Suppressor macrophage (primary cell): ENCODE data around the gene HOPX.
A peak's percentile ranks its signal among the peaks of the same experiment; 100 is the strongest.
"Not testable (repeated sequence)": the region's sequence is repeated elsewhere in the genome, so short reads cannot be mapped to it uniquely, and the experiment has no call there.

ENCODE experiments used
- DNase-seq, 4 experiments: peaks; one replicate each; pipeline ENCODE4 v3.0.0-alpha.2; 2020 to 2022

The HOPX gene

GRCh38 chr4:56626420-56626819 is 54.7 kb downstream of the HOPX start:
- no peak for DNase-seq

- DNase-seq: no peak
These were observed 58.9 kb downstream of the HOPX start for GRCh38 chr4:56622176-56622575.

GRCh38 chr4:56619816-56620215 is 61.3 kb downstream of the HOPX start:
- DNase-seq: no peak

GRCh38 chr4:56619160-56619559 is 61.9 kb downstream of the HOPX start:
- DNase-seq: no peak

- DNase-seq: no peak
These were observed 62.4 kb downstream of the HOPX start for GRCh38 chr4:56618734-56619133.

GRCh38 chr4:56613101-56613862 is 67.8 kb downstream of the HOPX start:
- no peak for DNase-seq

GRCh38 chr4:56612282-56612681 is 68.8 kb downstream of the HOPX start:
- no peak for DNase-seq

DNA sequence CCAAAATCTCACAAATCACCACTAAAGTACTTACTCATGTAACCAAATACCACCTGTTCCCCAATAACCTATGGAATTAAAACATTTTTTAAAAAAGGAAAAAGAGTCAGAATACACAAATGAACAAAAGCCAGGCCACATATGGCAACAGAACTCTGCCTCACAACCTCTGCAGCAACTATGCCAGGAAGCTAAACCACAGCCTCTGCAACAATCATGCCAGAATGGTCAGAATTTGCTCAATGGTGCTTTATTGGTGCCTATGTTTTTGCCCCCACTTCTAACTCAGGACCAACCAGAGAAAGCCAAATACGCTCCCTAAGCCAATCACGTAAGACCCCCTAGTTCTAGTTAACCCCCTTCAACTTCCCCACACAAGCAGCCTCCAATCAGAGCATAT is 69.6 kb downstream of the HOPX start:
- no peak for DNase-seq

DNA sequence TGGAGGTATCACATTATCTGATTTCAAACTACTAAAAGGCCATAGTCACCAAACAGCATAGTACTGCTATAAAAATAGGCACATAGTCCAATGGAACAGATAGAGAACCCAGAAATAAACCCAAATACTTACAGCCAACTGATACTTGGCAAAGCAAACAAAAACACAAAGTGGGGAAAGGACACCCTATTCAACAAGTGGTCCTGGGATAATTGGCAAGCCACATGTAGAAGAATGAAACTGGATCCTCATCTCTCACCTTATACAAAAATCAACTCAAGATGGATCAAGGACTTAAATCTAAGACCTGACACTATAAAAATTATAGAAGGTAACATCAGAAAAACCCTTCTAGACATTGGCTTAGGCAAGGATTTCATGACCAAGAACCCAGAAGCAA is 70.9 kb downstream of the HOPX start:
- not testable (repeated sequence) for DNase-seq

GRCh38 chr4:56607926-56608325 is 73.2 kb downstream of the HOPX start:
- peak in 1 of 4 experiments; percentile 2 for DNase-seq

- no peak for DNase-seq
These were observed 74.7 kb downstream of the HOPX start for GRCh38 chr4:56606385-56606784.

GRCh38 chr4:56605464-56605863 is 75.6 kb downstream of the HOPX start:
- DNase-seq: not testable (repeated sequence)

DNA sequence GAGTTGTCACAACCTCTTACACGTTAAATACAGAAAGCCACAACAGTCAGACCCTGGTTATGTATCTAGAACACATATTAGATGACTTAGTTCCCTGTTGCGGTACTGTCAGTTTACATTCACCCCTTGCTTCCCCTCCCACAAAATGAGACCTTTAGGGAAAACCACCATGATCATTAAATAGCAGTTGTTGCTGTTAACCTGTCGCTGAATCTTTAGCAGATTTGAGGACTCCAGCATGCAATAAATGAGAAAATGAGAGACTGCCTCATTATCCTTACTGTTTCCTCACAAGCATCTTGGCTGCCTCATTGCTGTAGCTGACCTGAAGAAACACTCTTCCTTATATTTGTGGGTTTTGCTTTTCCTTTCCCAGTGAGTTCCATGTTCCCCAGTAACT is 77.8 kb downstream of the HOPX start:
- DNase-seq: no peak
